HCT116 (cell line): Measurements from ENCODE around the gene ORC3. TPM values are rescaled to one million over a fixed set of nuclear protein-coding genes. Genes with fewer than 3 reads are reported as not detected.
"Not testable (repeated sequence)": the region's sequence is repeated elsewhere in the genome, so short reads cannot be mapped to it uniquely, and the experiment has no call there.

Experiments used
- ATAC-seq: fragments of 200-7000 bp; cut with Tn5 transposase; 2 replicates; pipeline ENCODE4 v1.9.1; 2020; ENCODE audit warnings: mild to moderate bottlenecking, moderate library complexity
- BruUV-seq: library from RNA; stranded (reverse); fragments of 400-500 nt; replicated peaks from 2 replicates; lab custom pipeline; 2021; lab: Mats Ljungman, UMichigan
- CTCF ChIA-PET: fragments of 300-600 bp; sonication (Branson Sonifier 250); formaldehyde crosslinking; loops from one replicate; lab custom pipeline; 2021; ENCODE audit warnings: antibody characterized with exemption; lab: Charles Lee
- POLR2A ChIA-PET: fragments of 300-600, 350-600 bp; sonication (Branson Sonifier 250); formaldehyde crosslinking; loops from one replicate; lab custom pipeline; 2021; ENCODE audit warnings: antibody characterized with exemption; lab: Charles Lee
- RAD21 ChIA-PET, 2 experiments: fragments of 300-600 bp; sonication (Branson Sonifier 250); formaldehyde crosslinking; loops; one replicate each; lab custom pipeline; 2023; ENCODE audit warnings: low total read pairs in 2 of 2; ENCODE audit not compliant: uncharacterized antibody in 2 of 2, unreplicated experiment in 2 of 2, low non-redundant PET in 1 of 2; lab: Charles Lee
- DNase-seq: peaks from one replicate; pipeline ENCODE4 v3.0.0-alpha.2; 2010; ENCODE audit warnings: low read depth, low spot score
- H2AFZ ChIP-seq: fragments of 200-600 bp; shearing (Covaris generic), sonication (generic); 2 replicates; pipeline ENCODE4 v1.6.1; 2017; ENCODE audit warnings: low read depth, mixed run types, mixed read lengths, antibody characterized with exemption, low read length; ENCODE audit not compliant: poor library complexity, severe bottlenecking
- H3K27ac ChIP-seq: 2 replicates; pipeline ENCODE4 v1.5.1; 2012; ENCODE audit warnings: low read depth, low read length
- H3K27me3 ChIP-seq: fragments of 200-600 bp; sonication (generic); 2 replicates; pipeline ENCODE4 v1.6.1; 2016; ENCODE audit warnings: mixed run types, low read length, mixed read lengths; ENCODE audit not compliant: insufficient read depth
- H3K36me3 ChIP-seq, 2 experiments: fragments of 200-500 bp in 1 of 2; fragments of 200-600 bp in 1 of 2; sonication (Bioruptor generic) in 1 of 2; sonication (generic) in 1 of 2; 2 replicates each; pipeline versions ENCODE4 v1.5.1 to v1.6.1; 2014 to 2016; ENCODE audit warnings: low read length in 2 of 2, inconsistent platforms in 1 of 2, mixed read lengths in 1 of 2, mixed run types in 1 of 2; ENCODE audit not compliant: insufficient read depth in 2 of 2, control insufficient read depth in 1 of 2
- H3K4me1 ChIP-seq, 2 experiments: fragments of 200-600 bp in 1 of 2; sonication (generic) in 1 of 2; 2 replicates each; pipeline versions ENCODE4 v1.5.1 to v1.6.1; 2012 to 2017; ENCODE audit warnings: low read length in 2 of 2, inconsistent platforms in 1 of 2, mild to moderate bottlenecking in 1 of 2, mixed read lengths in 1 of 2, mixed run types in 1 of 2, moderate library complexity in 1 of 2; ENCODE audit not compliant: insufficient read depth in 2 of 2, control insufficient read depth in 1 of 2
- H3K4me2 ChIP-seq: fragments of 200-600 bp; sonication (generic); 2 replicates; pipeline ENCODE4 v1.6.1; 2017; ENCODE audit warnings: mixed run types, low read length, mixed read lengths
- H3K4me3 ChIP-seq, 2 experiments: fragments of 200-600 bp in 1 of 2; sonication (generic) in 1 of 2; replicated peaks in 1 of 2; 2 replicates each; pipeline ENCODE4 v1.5.1; 2011 to 2016; ENCODE audit warnings: low read length in 2 of 2, control low read depth in 1 of 2, low read depth in 1 of 2, mild to moderate bottlenecking in 1 of 2, mixed read lengths in 1 of 2, mixed run types in 1 of 2
- H3K79me2 ChIP-seq: fragments of 200-600 bp; sonication (generic); 2 replicates; pipeline ENCODE4 v1.6.1; 2017; ENCODE audit warnings: mild to moderate bottlenecking, mixed run types, low read length, moderate library complexity, mixed read lengths; ENCODE audit not compliant: insufficient read depth
- H3K9ac ChIP-seq: fragments of 200-600 bp; sonication (generic); 2 replicates; pipeline ENCODE4 v1.6.1; 2016; ENCODE audit warnings: low read length, mixed read lengths
- H3K9me2 ChIP-seq: fragments of 200-600 bp; sonication (generic), shearing (Covaris generic); 2 replicates; pipeline ENCODE4 v1.6.1; 2017; ENCODE audit warnings: mixed run types, mild to moderate bottlenecking, moderate library complexity; ENCODE audit not compliant: insufficient read depth
- H3K9me3 ChIP-seq, 2 experiments: fragments of 200-500 bp in 1 of 2; fragments of 200-600 bp in 1 of 2; sonication (Bioruptor generic) in 1 of 2; sonication (generic) in 1 of 2; 2 replicates each; pipeline ENCODE4 v1.6.1; 2014 to 2017; ENCODE audit warnings: low read length in 2 of 2, mixed read lengths in 2 of 2, inconsistent platforms in 1 of 2, low read depth in 1 of 2, mild to moderate bottlenecking in 1 of 2, mixed run types in 1 of 2, moderate library complexity in 1 of 2; ENCODE audit not compliant: control insufficient read depth in 1 of 2, insufficient read depth in 1 of 2
- H4K20me1 ChIP-seq: fragments of 200-600 bp; sonication (generic), shearing (Covaris generic); 2 replicates; pipeline ENCODE4 v1.6.1; 2017; ENCODE audit warnings: mixed run types, mild to moderate bottlenecking, moderate library complexity; ENCODE audit not compliant: insufficient read depth
- CBX3 ChIP-seq: IDR thresholded peaks from 2 replicates; pipeline ENCODE4 v1.6.1; 2012; ENCODE audit warnings: low read depth
- CEBPB ChIP-seq: IDR thresholded peaks from 2 replicates; pipeline ENCODE4 v1.6.1; 2012; ENCODE audit warnings: low read depth
- ELF1 ChIP-seq: IDR thresholded peaks from 2 replicates; pipeline ENCODE4 v1.6.1; 2012; ENCODE audit warnings: low read depth, borderline replicate concordance
- POLR2A ChIP-seq: IDR thresholded peaks from 2 replicates; pipeline ENCODE4 v1.7.0; 2011; ENCODE audit warnings: borderline replicate concordance; ENCODE audit not compliant: insufficient read depth, insufficient read length; ENCODE audit errors: extremely low read depth
- RAD21 ChIP-seq: IDR thresholded peaks from 2 replicates; pipeline ENCODE4 v1.6.1; 2012; ENCODE audit warnings: low read depth, mild to moderate bottlenecking
- SIN3A ChIP-seq: IDR thresholded peaks from 2 replicates; pipeline ENCODE4 v1.6.1; 2012; ENCODE audit warnings: low read depth
- SP1 ChIP-seq: IDR thresholded peaks from 2 replicates; pipeline ENCODE4 v1.6.1; 2012; ENCODE audit warnings: low read depth
- ZNF274 ChIP-seq: fragments of 200-500 bp; sonication (Bioruptor generic); IDR thresholded peaks from 2 replicates; pipeline ENCODE4 v1.6.1; 2014; ENCODE audit warnings: mild to moderate bottlenecking, low read depth, low read length, inconsistent platforms
- intact Hi-C: fragments of 100-400 bp; cut with micrococcal nuclease; formaldehyde crosslinking; loops from 2 replicates; pipeline ENCODE4 v1.10.0; 2022
- total RNA-seq: library from RNA; stranded (reverse); gene quantifications from one replicate; pipeline ENCODE4 v1.2.1, GENCODE V29; 2021; ENCODE audit not compliant: unreplicated experiment
- TF ChIP-seq, protein P1 (sequence below), 3 experiments: fragments of 200-600 bp in 1 of 3; sonication (generic) in 1 of 3; IDR thresholded peaks in 2 of 3; conservative IDR thresholded peaks in 1 of 3; 2 replicates each; pipeline ENCODE4 v1.5.1; 2012 to 2017; ENCODE audit warnings: low read depth in 2 of 3, low read length in 2 of 3, antibody characterized with exemption in 1 of 3, borderline replicate concordance in 1 of 3, control low read depth in 1 of 3, mild to moderate bottlenecking in 1 of 3, mixed read lengths in 1 of 3, mixed run types in 1 of 3, moderate library complexity in 1 of 3; ENCODE audit not compliant: insufficient read depth in 1 of 3

Gene ORC3
- total RNA-seq, 1 experiment from 2014 or later, result 34.2 TPM

DNA sequence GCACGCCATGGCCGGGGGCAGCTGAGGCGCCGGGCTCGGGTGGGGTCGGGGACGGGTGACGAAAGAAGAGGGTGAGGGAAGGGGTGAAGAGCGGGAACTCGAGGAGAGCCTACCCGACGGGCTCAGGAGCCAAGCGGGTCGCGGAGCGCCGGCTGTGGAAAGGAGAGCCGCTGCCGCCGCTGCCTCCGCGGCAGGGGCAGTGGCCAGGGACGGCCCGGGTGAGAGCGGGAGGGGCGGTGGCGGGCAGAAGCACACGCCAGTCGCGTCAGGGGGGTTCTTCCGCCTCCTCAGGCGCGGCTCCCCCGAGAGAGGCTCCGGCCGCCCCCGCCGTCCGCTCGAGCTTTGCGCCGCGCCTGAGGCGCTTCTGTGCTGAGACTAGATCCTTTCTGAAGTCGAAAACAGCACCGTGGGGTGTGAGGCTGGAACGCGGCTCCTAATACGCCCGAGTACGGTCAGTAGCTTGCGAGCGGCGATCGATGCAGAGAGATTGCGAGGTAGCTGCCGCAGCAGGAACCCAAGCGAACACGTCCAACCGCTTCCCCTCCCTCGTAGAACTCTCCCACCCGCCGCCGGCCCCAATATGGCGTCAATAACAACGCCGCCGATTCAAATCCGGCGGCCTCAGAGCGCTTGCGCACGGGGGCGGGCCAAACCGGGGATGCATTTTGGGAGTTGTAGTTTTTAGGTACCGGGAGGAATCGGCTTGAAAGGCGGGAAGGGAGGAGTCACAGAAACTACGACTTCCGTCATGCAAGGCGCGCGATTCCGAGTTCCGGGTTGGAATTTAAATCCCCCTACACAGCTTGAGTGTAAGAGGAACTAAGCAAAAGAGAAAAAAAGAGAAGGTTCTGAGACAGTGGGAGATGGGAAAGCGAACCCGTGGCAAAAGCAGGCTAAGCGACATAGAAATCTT is 112.0 kb downstream of the ORC3 start, which contains the start of gene AKIRIN2 (continued):
- TF ChIP-seq, protein P1, sequence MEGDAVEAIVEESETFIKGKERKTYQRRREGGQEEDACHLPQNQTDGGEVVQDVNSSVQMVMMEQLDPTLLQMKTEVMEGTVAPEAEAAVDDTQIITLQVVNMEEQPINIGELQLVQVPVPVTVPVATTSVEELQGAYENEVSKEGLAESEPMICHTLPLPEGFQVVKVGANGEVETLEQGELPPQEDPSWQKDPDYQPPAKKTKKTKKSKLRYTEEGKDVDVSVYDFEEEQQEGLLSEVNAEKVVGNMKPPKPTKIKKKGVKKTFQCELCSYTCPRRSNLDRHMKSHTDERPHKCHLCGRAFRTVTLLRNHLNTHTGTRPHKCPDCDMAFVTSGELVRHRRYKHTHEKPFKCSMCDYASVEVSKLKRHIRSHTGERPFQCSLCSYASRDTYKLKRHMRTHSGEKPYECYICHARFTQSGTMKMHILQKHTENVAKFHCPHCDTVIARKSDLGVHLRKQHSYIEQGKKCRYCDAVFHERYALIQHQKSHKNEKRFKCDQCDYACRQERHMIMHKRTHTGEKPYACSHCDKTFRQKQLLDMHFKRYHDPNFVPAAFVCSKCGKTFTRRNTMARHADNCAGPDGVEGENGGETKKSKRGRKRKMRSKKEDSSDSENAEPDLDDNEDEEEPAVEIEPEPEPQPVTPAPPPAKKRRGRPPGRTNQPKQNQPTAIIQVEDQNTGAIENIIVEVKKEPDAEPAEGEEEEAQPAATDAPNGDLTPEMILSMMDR (IDR thresholded peaks at IDR 0.05 in 2 of 3, conservative IDR thresholded peaks at IDR 0.05 in 1 of 3; ENCODE audit: borderline replicate concordance in 1 of 3, insufficient read depth in 1 of 3, low read depth in 2 of 3, low read length in 2 of 3), result no peak
- TF ChIP-seq ZNF274, result no peak
- TF ChIP-seq RAD21, result no peak
- peak; percentile 98 for TF ChIP-seq ELF1

DNA sequence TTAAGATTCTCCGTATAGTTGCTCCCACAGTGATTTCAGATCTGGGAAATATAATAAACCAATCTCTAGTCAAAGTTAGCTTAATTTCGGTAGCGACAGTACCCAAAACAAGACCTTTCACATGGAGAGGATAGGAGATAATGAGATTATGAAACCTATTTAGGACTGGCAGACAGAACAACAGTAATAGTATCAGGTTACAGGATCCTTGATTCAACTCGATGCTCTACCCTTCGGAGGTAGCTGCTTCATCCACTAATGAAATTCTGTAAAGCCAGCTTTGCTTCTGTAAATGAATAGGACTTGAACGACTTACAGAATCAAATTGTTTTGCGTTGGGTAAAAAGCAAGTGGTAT is 112.6 kb downstream of the ORC3 start:
- peak; percentile 52 for DNase-seq
- H4K20me1 ChIP-seq, result peaks cover 31% of the 10 kb centered on the region; the same call in 1 of the 2 replicates
- H2AFZ ChIP-seq, result peak overlapping the region; percentile 87
- TSS peak; percentile 80 for BruUV-seq
- ChIA-PET RAD21 (no interaction called here), POLR2A (interaction anchor here (1.2 to 1.4 kb wide), 3 partner anchors 13 to 21 kb away, joined by 3 to 5 read pairs (median 4); no protein-coding TSS in a partner anchor)
- TF ChIP-seq CEBPB (peak; percentile 39; the same call in 1 of the 2 replicates), SP1 (no peak; the same call in 1 of the 2 replicates), POLR2A (no peak), SIN3A (peak; percentile 42), CBX3 (peak; percentile 43; the same call in 1 of the 2 replicates), ELF1 (no peak; the same call in 1 of the 2 replicates), RAD21 (0 out of 2 replicates have a peak, but pooled peaks have one; percentile 13)
- TF ChIP-seq, all 23 proteins: peak for 4
- Histone ChIP-seq H3K9me2 (no peaks in the 10 kb centered on the region), H3K4me2 (peak overlapping the region; percentile 85), H3K4me1 (peaks cover 12 to 46% of the 10 kb centered on the region in 2 experiments), H3K27me3 (no peaks in the 10 kb centered on the region), H3K79me2 (peaks cover 45% of the 10 kb centered on the region), H3K9me3 (no peaks in the 10 kb centered on the region), H3K27ac (peak overlapping the region; percentile 95), H3K4me3 (peak overlapping the region; percentile 78 to 91), H3K36me3 (peaks cover 3 to 4% of the 10 kb centered on the region in 2 experiments; a peak in 1 of 4 replicates), H3K9ac (peak overlapping the region; percentile 29)
- CTCF ChIA-PET, result no interaction called here
- peak; percentile 49 for ATAC-seq
- intact Hi-C loops, result loop anchor here (2.0 to 5.0 kb wide), 2 partner anchors 230 to 295 kb away; partner anchors contain the start of genes CFAP206 and SLC35A1

DNA sequence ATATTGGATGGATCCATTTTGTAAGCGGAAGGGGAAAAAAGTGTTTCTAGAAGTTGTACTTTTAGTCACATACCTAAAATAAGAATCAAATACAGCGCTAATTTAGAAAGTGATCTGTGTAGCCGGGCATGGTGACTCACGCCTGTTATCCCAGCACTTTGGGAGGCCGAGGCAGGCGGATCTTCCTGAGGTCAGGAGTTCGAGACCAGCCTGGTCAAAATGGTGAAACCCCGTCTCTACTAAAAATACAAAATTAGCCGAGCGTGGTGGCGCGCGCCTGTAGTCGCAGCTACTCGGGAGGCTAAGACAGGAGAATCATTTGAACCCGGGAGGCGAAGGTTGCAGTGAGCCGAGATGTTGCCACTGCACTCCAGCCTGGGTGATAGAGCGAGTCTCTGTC is 113.1 kb downstream of the ORC3 start:
- POLR2A ChIA-PET, result interaction anchor here (1.2 to 1.4 kb wide), 3 partner anchors 13 to 20 kb away, joined by 3 to 5 read pairs (median 4); no protein-coding TSS in a partner anchor
- BruUV-seq, RAD21 ChIA-PET, ATAC-seq, H3K9me3 ChIP-seq, H3K36me3 ChIP-seq, H3K27me3 ChIP-seq, CTCF ChIA-PET, DNase-seq, H3K9me2 ChIP-seq: not testable (repeated sequence)
- Histone ChIP-seq H3K27ac (peak overlapping the region; percentile 95), H4K20me1 (peaks cover 26% of the 10 kb centered on the region; the same call in 1 of the 2 replicates), H3K4me1 (peaks cover 12 to 46% of the 10 kb centered on the region in 2 experiments), H3K9ac (peak overlapping the region; percentile 29), H3K79me2 (peaks cover 40% of the 10 kb centered on the region), H3K4me2 (peak overlapping the region; percentile 85), H3K4me3 (peak overlapping the region; percentile 78 to 91), H2AFZ (peak overlapping the region; percentile 87)
- intact Hi-C loops, result loop anchor here (2.0 to 5.0 kb wide), 2 partner anchors 230 to 296 kb away; partner anchors contain the start of genes CFAP206 and SLC35A1
